ENCODE results near the gene TRAPPC8. TPM values are rescaled to one million over a fixed set of nuclear protein-coding genes. Genes with fewer than 3 reads are reported as not detected.
A peak's percentile ranks its signal among the peaks of the same experiment; 100 is the strongest.
"Not testable (repeated sequence)": the region's sequence is repeated elsewhere in the genome, so short reads cannot be mapped to it uniquely, and the experiment has no call there.

The TRAPPC8 gene
- total and polyA plus RNA-seq, 5 experiments from 2014 or later: 13.2 to 62.7 (median 18.6) TPM

DNA sequence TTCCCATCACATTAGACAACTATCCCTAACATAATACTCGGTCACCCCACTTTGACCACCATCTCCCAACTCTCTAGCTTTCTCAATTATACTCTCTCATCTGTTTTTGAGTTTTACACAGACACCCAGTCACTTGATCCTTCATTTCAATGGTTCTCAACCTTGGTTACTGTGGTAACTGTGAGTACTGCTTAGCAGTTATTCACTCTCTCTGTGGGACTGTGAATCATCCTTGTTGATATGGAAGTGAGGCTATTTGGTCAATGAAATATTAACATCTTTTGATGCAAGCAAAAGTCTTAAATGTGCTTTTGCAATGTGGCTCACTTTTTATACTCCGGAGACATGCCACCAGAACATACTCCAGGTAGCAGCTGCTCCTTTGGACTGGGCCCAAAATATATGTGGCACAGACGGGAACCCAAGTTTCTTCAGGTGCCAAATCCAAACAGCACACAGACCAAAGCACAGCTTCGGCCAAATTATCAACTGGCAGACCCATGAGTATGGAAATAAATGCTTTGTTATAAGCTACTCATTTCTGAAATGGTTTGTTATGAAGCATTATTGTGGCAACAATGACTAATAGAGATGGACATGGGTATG lies 107.3 kb downstream of the TRAPPC8 start:
- Mint-ChIP-seq H3K9me3 (no peaks in the 10 kb centered on the region), H3K27me3 (no peaks in the 10 kb centered on the region), H3K27ac (peak overlapping the region in 5 of 10 donors; percentile 13 to 78 (median 66)), H3K4me1 (peaks cover 0 to 8% (median 0%) of the 10 kb centered on the region in 4 donors), H3K4me3 (no peak overlapping the region), H3K36me3 (peaks cover 21 to 80% (median 52%) of the 10 kb centered on the region in 3 donors)
- no peak for DNase-seq
- POLR2A ChIA-PET: no interaction called here
- ATAC-seq: no peak

DNA sequence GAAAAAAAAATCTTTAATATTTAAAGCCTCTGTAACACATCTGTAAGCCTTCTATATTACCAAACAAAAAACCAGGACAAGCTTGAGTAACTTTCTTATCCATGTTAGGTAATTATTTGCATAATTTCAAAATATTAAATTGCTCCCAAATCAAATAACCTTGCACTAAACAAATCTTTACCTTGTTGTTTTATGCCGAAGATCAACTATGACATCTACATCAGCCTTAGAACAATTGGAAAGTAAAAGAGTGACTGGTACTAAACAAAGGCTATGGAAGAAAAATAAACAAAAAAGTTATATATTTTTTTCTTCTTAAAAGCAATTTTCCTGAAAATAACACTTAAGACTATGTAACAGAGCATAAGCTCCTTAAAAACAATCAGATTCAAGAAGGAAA lies 111.0 kb downstream of the TRAPPC8 start:
- H3K36me3 Mint-ChIP-seq: peaks cover 34 to 76% (median 60%) of the 10 kb centered on the region in 3 donors

GRCh38 chr18:31830686-31831085 lies 112.2 kb downstream of the TRAPPC8 start:
- Mint-ChIP-seq H3K4me1 (peaks cover 0 to 8% (median 0%) of the 10 kb centered on the region in 4 donors), H3K36me3 (peaks cover 34 to 64% (median 50%) of the 10 kb centered on the region in 3 donors), H3K27me3 (no peaks in the 10 kb centered on the region), H3K4me3 (no peak overlapping the region), H3K9me3 (peaks cover 0 to 20% (median 6%) of the 10 kb centered on the region in 9 donors), H3K27ac (peak overlapping the region in 1 of 10 donors; percentile 18)
- DNase-seq: no peak
- POLR2A ChIA-PET: no interaction called here
- ATAC-seq: no peak

More for the DNA sequence above, 111.0 kb downstream of the TRAPPC8 start:
- peaks cover 0 to 20% (median 6%) of the 10 kb centered on the region in 9 donors for H3K9me3 Mint-ChIP-seq
- POLR2A ChIA-PET: no interaction called here
- DNase-seq (no peak), ATAC-seq (no peak)
- H3K4me3 Mint-ChIP-seq: no peak overlapping the region
- no peaks in the 10 kb centered on the region for H3K27me3 Mint-ChIP-seq
- peaks cover 0 to 8% (median 0%) of the 10 kb centered on the region in 4 donors for H3K4me1 Mint-ChIP-seq
- H3K27ac Mint-ChIP-seq: no peak overlapping the region

- H3K4me1 Mint-ChIP-seq: peaks cover 0 to 4% (median 1%) of the 10 kb centered on the region in 4 donors
- peak overlapping the region in 1 of 10 donors; percentile 45 for H3K27ac Mint-ChIP-seq
- peaks cover 0 to 20% (median 6%) of the 10 kb centered on the region in 9 donors for H3K9me3 Mint-ChIP-seq
- DNase-seq: no peak
- ATAC-seq: no peak
- H3K27me3 Mint-ChIP-seq: no peaks in the 10 kb centered on the region
- H3K36me3 Mint-ChIP-seq: peaks cover 23 to 45% (median 43%) of the 10 kb centered on the region in 3 donors
- peak overlapping the region in 1 of 10 donors; percentile 24 for H3K4me3 Mint-ChIP-seq
- POLR2A ChIA-PET: no interaction called here
Measured at GRCh38 chr18:31828613-31829012, 114.3 kb downstream of the TRAPPC8 start.

DNA sequence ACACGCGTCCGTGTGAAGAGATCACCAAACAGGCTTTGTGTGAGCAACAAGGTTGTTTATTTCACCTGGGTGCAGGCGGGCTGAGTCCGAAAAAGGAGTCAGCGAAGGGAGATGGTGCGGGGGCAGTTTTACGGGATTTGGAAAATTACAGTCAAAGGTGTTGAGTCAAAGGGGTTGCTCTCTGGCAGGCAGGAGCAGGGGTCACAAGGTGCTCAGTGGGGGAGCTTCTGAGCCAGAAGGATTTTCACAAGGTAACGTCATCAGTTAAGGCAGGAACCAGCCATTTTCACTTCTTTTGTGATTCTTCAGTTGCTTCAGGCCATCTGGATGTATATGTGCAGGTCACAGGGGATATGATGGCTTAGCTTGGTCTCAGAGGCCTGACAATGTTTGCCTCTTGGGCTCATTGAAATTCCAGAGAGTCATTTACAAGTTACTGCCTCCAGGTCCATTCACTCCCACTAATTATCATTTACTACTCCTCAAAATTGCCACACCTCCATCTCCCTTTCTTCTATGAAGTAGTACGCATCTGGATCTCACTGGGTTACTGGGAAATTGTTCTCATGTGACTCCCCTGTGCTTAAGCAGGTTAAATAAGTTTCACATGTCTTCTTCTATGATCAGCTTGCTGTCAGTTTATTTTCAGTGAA lies 116.1 kb downstream of the TRAPPC8 start:
- H3K4me1 Mint-ChIP-seq, POLR2A ChIA-PET, DNase-seq, H3K4me3 Mint-ChIP-seq, H3K27me3 Mint-ChIP-seq, ATAC-seq: not testable (repeated sequence)
- Mint-ChIP-seq H3K36me3 (peaks cover 23 to 34% (median 32%) of the 10 kb centered on the region in 3 donors), H3K27ac (peak overlapping the region in 1 of 10 donors; percentile 44), H3K9me3 (peaks cover 0 to 20% (median 6%) of the 10 kb centered on the region in 9 donors)

DNA sequence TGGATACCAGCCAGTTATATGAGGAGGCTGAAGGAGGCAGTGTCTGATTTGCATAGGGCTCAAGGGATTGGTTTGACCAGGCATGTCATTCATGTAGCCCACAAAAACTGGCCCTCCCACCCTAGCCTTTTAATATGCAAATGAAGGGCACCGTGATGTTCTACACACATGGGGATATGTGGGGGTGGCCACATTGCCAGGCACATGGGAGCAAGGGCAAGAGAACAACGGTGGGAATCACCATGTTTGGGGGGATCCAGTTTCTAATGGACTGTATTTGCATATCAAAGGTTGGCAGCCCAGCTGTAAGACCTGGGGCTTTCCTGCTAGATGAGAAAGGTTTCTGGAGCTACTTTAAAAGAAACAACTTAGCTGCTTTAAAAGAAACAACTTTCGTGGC lies 117.2 kb downstream of the TRAPPC8 start:
- POLR2A ChIA-PET: no interaction called here
- no peak overlapping the region for H3K4me3 Mint-ChIP-seq
- DNase-seq: no peak
- peak overlapping the region in 1 of 10 donors; percentile 16 for H3K27ac Mint-ChIP-seq
- peaks cover 0 to 20% (median 6%) of the 10 kb centered on the region in 9 donors for H3K9me3 Mint-ChIP-seq
- H3K4me1 Mint-ChIP-seq: peaks cover 0 to 2% (median under 1%) of the 10 kb centered on the region in 4 donors
- peaks cover 23 to 31% (median 28%) of the 10 kb centered on the region in 3 donors for H3K36me3 Mint-ChIP-seq
- no peak for ATAC-seq
- H3K27me3 Mint-ChIP-seq: no peaks in the 10 kb centered on the region

DNA sequence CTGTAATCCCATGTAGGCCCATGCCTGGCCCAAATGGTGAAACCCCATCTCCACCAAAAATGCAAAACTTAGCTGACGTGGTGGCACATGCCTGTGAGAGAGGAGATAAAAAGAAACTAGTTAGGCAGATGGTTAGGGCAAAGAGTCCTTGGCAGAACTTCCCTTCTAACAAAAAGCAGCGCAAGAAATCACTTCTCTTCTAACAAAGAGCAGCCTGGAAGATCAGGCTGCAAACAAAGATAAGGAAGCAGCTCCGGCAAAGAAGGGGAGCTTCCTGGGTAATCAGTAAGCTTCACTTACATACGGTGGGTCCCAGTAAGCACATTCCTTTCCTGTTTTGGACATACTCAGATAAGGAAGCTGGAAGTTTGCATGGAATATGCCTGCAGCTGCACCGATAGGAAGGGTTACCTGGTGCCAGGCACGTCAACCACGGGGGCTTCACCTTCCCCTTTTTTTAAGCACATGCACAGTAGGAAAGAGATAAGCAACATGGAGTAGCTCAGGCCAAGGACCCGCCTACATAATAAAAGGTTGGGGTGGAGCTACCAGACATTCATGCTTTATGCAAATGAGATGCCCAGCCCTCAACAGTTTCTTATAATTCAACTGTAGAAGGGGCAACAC lies 121.3 kb downstream of the TRAPPC8 start:
- no peak overlapping the region for H3K27ac Mint-ChIP-seq
- H3K9me3 Mint-ChIP-seq: peaks cover 0 to 3% (median 0%) of the 10 kb centered on the region in 9 donors
- DNase-seq (no peak), ATAC-seq (no peak)
- H3K36me3 Mint-ChIP-seq: no peaks in the 10 kb centered on the region
- H3K4me3 Mint-ChIP-seq: no peak overlapping the region
- H3K4me1 Mint-ChIP-seq: peaks cover 0 to 3% (median 1%) of the 10 kb centered on the region in 4 donors
- POLR2A ChIA-PET: no interaction called here
- peaks cover 0 to 9% (median 2%) of the 10 kb centered on the region in 5 donors for H3K27me3 Mint-ChIP-seq

DNA sequence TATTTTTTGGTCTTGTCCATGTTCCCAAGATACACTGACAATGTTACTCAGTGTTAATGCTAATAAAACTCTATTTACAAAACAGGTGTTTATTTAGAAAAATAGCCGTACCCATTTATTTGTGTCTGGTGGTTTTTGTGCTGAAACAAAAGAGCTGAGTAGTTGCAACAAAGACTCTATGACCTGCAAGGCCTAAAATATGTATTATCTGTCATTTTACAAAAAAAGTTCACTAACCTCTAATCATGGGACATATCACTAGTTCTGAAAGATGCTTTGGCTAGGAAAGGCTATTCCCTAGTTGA lies 123.1 kb downstream of the TRAPPC8 start:
- POLR2A ChIA-PET: no interaction called here
- ATAC-seq (no peak), DNase-seq (no peak)
- Mint-ChIP-seq H3K27me3 (peaks cover 0 to 9% (median 2%) of the 10 kb centered on the region in 5 donors), H3K36me3 (no peaks in the 10 kb centered on the region), H3K4me1 (peaks cover 0 to 1% (median 0%) of the 10 kb centered on the region in 4 donors), H3K4me3 (no peak overlapping the region), H3K9me3 (peaks cover 0 to 4% (median 0%) of the 10 kb centered on the region in 9 donors), H3K27ac (no peak overlapping the region)

- ATAC-seq: peak in 1 of 2 donors; percentile 46
- POLR2A ChIA-PET: no interaction called here
- H3K4me1 Mint-ChIP-seq: peaks cover 0 to 1% (median 0%) of the 10 kb centered on the region in 4 donors
- no peak overlapping the region for H3K4me3 Mint-ChIP-seq
- H3K27ac Mint-ChIP-seq: no peak overlapping the region
- no peaks in the 10 kb centered on the region for H3K36me3 Mint-ChIP-seq
- peaks cover 0 to 9% (median 2%) of the 10 kb centered on the region in 5 donors for H3K27me3 Mint-ChIP-seq
- DNase-seq: peak in 3 of 10 donors; percentile 12 to 31 (median 18)
- peaks cover 0 to 4% (median 0%) of the 10 kb centered on the region in 9 donors for H3K9me3 Mint-ChIP-seq
Measured at GRCh38 chr18:31819106-31819924, 123.6 kb downstream of the TRAPPC8 start.

DNA sequence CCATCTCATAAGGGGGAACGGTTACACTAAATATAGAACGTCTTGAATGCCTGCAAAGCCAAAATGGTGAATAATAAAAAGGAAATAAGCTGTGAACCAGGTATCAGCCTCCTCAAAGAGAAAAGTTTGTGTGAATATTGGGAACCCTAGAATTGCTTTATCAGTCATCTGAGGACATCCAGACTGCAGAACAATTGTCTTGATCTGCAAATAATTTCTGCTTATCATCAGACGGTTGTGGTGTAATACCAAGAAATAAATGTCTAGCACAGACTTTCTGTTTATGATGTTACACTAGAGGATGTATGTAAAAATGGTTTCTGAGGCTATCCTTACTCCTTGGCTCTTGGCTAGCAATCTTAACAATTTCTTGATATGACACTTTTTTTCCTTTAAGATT lies 128.8 kb downstream of the TRAPPC8 start:
- no peak overlapping the region for H3K4me3 Mint-ChIP-seq
- no peaks in the 10 kb centered on the region for H3K4me1 Mint-ChIP-seq
- H3K36me3 Mint-ChIP-seq: no peaks in the 10 kb centered on the region
- POLR2A ChIA-PET: no interaction called here
- H3K9me3 Mint-ChIP-seq: peaks cover 0 to 4% (median 0%) of the 10 kb centered on the region in 9 donors
- H3K27me3 Mint-ChIP-seq: peaks cover 0 to 6% (median 2%) of the 10 kb centered on the region in 5 donors
- H3K27ac Mint-ChIP-seq: peak overlapping the region in 1 of 10 donors; percentile 15
- ATAC-seq (no peak), DNase-seq (no peak)

DNA sequence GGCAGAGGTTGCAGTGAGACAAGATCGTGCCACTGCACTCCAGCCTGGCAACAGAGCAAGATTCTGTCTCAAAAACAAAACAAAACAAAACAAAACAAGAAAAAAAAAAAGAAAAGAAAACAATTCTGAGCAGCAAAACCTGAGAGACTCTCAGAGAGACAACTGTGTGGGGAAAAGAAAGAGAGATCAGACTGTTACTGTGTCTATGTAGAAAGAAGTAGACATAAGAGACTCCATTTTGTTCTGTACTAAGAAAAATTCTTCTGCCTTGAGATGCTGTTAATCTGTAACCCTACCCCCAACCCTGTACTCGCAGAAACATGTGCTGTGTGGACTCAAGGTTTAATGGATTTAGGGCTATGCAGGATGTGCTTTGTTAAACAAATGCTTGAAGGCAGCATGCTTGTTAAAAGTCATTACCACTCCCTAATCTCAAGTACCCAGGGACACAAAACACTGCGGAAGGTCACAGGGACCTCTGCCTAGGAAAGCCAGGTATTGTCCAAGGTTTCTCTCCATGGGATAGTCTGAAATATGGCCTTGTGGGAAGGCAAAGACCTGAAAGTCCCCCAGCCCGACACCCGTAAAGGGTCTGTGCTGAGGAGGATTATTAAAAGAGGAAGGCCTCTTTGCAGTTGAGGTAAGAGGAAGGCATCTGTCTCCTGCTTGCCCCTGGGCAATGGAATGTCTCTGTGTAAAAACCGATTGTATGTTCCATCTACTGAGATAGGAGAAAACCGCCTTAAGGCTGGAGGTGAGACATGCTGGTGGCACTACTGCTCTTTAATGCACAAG lies 132.4 kb downstream of the TRAPPC8 start:
- H3K9me3 Mint-ChIP-seq, ATAC-seq, H3K27me3 Mint-ChIP-seq, H3K4me1 Mint-ChIP-seq, H3K27ac Mint-ChIP-seq, H3K4me3 Mint-ChIP-seq, H3K36me3 Mint-ChIP-seq, DNase-seq, POLR2A ChIA-PET: not testable (repeated sequence)

- H3K9me3 Mint-ChIP-seq, POLR2A ChIA-PET: not testable (repeated sequence)
Measured at GRCh38 chr18:31809049-31809448, 133.9 kb downstream of the TRAPPC8 start.

More at GRCh38 chr18:31809049-31809448, 133.9 kb downstream of the TRAPPC8 start:
- H3K4me3 Mint-ChIP-seq, DNase-seq, H3K4me1 Mint-ChIP-seq, ATAC-seq, H3K27me3 Mint-ChIP-seq, H3K27ac Mint-ChIP-seq, H3K36me3 Mint-ChIP-seq: not testable (repeated sequence)

Measured in naive thymus-derived CD8-positive, alpha-beta T cell (primary cell).